ENCODE results near the gene KRTAP10-6.
"Not testable (repeated sequence)": the region's sequence is repeated elsewhere in the genome, so short reads cannot be mapped to it uniquely, and the experiment has no call there.

Gene KRTAP10-6

GRCh38 chr21:44618504-44618903 lies 26.2 kb upstream of the KRTAP10-6 start:
- DNase-seq (ENCODE audit: low read depth in 1 of 2, low spot score in 1 of 2): no peak

- DNase-seq (ENCODE audit: low read depth in 1 of 2, low spot score in 1 of 2): no peak
Measured at GRCh38 chr21:44617071-44617501, 24.8 kb upstream of the KRTAP10-6 start.

- DNase-seq (ENCODE audit: low read depth in 1 of 2, low spot score in 1 of 2): no peak
Measured at GRCh38 chr21:44616591-44616926, 24.3 kb upstream of the KRTAP10-6 start.

- DNase-seq (ENCODE audit: low read depth in 1 of 2, low spot score in 1 of 2): no peak
Measured at GRCh38 chr21:44615911-44616590, 23.7 kb upstream of the KRTAP10-6 start.

- no peak for DNase-seq (ENCODE audit: low read depth in 1 of 2, low spot score in 1 of 2)
Measured at GRCh38 chr21:44615466-44615865, 23.2 kb upstream of the KRTAP10-6 start.

GRCh38 chr21:44614961-44615391 lies 22.7 kb upstream of the KRTAP10-6 start:
- DNase-seq (ENCODE audit: low read depth in 1 of 2, low spot score in 1 of 2): no peak

- no peak for DNase-seq (ENCODE audit: low read depth in 1 of 2, low spot score in 1 of 2)
Measured at GRCh38 chr21:44614161-44614631, 21.9 kb upstream of the KRTAP10-6 start.

- no peak for DNase-seq (ENCODE audit: low read depth in 1 of 2, low spot score in 1 of 2)
Measured at GRCh38 chr21:44613386-44614155, 21.3 kb upstream of the KRTAP10-6 start.

GRCh38 chr21:44612669-44613229 lies 20.4 kb upstream of the KRTAP10-6 start:
- no peak for DNase-seq (ENCODE audit: low read depth in 1 of 2, low spot score in 1 of 2)

- DNase-seq (ENCODE audit: low read depth in 1 of 2, low spot score in 1 of 2): no peak
Measured at GRCh38 chr21:44612029-44612486, 19.8 kb upstream of the KRTAP10-6 start, which contains the start of gene KRTAP10-8. Gene KRTAP10-8, plus strand, starts transcription at chr21:44612079. Its CDS starts 22 bp downstream, at chr21:44612101.

- no peak for DNase-seq (ENCODE audit: low read depth in 1 of 2, low spot score in 1 of 2)
Measured at GRCh38 chr21:44611551-44611950, 19.2 kb upstream of the KRTAP10-6 start.

GRCh38 chr21:44610157-44610843 lies 18.0 kb upstream of the KRTAP10-6 start:
- not testable (repeated sequence) for DNase-seq (ENCODE audit: low read depth in 1 of 2, low spot score in 1 of 2)

GRCh38 chr21:44609193-44609592 lies 16.9 kb upstream of the KRTAP10-6 start:
- no peak for DNase-seq (ENCODE audit: low read depth in 1 of 2, low spot score in 1 of 2)

GRCh38 chr21:44606495-44606894 lies 14.2 kb upstream of the KRTAP10-6 start:
- DNase-seq (ENCODE audit: low read depth in 1 of 2, low spot score in 1 of 2): no peak

- DNase-seq (ENCODE audit: low read depth in 1 of 2, low spot score in 1 of 2): no peak
Measured at GRCh38 chr21:44603911-44604310, 11.6 kb upstream of the KRTAP10-6 start.

GRCh38 chr21:44603109-44603875 lies 11.0 kb upstream of the KRTAP10-6 start:
- no peak for DNase-seq (ENCODE audit: low read depth in 1 of 2, low spot score in 1 of 2)

- no peak for DNase-seq (ENCODE audit: low read depth in 1 of 2, low spot score in 1 of 2)
Measured at GRCh38 chr21:44602463-44602850, 10.2 kb upstream of the KRTAP10-6 start.

- no peak for DNase-seq (ENCODE audit: low read depth in 1 of 2, low spot score in 1 of 2)
Measured at GRCh38 chr21:44601596-44602462, 9.5 kb upstream of the KRTAP10-6 start.

GRCh38 chr21:44601091-44601490 lies 8.8 kb upstream of the KRTAP10-6 start:
- not testable (repeated sequence) for DNase-seq (ENCODE audit: low read depth in 1 of 2, low spot score in 1 of 2)
